Stimulated activated CD8-positive, alpha-beta memory T cell treated with anti-CD3 and anti-CD28 coated beads, Interleukin-12 subunit alpha, Interleukin-12 subunit beta, amount 100 ng/mL, for 4 hours (primary cell): ENCODE results near the gene COL23A1.

Experiments used
- DNase-seq: peaks from one replicate; pipeline ENCODE4 v3.0.0-alpha.2; 2020; ENCODE audit warnings: low read depth

COL23A1 gene

DNA sequence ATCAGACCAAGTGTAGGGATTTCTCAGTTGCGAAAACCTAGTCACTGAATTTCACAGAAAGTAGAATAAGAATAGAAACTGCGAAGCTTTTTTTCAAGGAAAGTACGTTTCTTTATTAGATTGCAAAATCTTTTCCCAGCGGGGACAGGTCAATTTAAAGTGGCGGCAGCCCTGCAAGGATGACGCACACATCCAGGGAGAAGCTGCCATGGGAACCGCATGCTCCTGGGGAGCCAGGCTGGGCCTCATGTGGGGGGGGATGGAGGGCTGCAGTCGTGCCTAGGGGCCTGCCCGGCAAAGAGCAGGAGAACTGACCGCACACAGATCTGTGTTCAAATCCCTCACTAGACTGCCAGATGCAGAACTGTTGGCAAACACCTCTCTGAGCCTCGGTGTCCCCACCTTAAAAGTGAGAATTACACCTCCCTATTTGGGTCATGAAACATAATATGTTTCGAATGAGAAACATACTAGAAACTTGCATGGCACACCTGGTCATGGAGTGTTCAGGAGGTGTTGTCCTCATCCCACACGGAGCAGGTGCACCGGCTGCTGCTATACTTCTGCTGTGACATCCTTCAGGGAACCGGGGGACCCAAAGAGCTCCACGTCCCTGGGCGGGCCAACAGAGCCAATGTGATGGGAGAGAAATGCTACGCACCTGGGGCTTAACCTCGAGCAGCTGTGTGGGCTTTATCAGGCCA is 229.8 kb downstream of the COL23A1 start:
- no peak for DNase-seq

- no peak for DNase-seq
Observed at GRCh38 chr5:178359738-178360137, 230.5 kb downstream of the COL23A1 start.

DNA sequence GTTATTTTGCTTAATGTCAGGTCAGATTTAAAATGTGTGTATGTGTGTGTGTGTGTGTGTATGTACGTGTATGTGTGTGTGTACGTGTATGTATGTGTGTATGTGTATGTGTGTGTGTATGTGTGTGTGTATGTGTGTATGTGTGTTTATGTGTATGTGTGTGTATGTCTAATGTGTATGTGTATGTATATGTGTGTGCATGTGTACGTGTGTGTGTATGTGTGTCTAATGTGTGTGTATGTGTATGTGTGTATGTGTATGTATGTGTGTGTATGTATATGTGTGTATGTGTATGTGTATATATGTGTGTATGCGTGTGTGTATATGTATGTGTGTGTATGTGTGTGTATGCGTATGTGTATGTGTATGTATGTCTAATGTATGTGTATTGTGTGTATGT is 232.5 kb downstream of the COL23A1 start:
- DNase-seq: no peak

DNA sequence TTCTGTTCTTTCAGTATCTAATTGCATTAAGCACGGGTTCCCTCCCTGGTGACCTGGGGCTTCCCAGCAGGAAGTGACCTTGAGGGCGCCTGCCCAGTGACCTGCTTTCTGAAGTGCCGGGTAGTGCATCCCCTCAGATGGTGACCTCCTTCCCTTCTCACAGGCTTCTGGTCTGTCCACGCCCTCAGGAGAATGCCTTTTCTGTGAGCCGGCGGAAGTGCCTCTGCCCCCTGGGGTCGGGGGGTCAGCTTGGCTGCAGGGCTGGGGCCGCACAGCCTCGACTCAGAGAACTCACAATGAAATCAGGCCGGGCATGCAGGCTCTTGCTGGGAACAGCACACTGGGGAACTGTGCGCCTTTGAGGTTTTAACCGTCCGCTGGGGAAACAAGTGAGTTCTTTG is 233.1 kb downstream of the COL23A1 start:
- no peak for DNase-seq

DNA sequence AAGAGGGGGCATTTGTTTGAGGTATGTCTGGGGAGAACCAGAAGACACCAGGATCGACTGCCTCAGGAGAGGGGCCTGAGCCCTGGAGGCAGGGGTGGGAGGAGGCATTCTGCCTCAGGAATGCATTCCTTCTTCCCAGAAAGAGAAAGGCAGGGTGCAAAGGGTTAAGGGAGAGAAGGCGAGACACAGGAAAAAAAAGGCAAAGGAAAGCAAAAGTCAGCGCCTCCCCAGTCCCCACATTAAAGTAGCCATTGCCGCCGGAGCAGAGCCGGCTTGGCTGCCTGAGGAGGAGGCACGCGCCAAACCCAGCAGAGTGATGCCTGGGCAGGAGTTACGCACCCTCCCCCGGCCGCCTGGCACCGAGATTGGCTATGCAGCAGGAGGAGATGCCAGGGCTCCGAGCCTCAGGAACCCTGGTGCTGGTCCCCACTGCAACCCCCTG is 233.7 kb downstream of the COL23A1 start:
- no peak for DNase-seq

DNA sequence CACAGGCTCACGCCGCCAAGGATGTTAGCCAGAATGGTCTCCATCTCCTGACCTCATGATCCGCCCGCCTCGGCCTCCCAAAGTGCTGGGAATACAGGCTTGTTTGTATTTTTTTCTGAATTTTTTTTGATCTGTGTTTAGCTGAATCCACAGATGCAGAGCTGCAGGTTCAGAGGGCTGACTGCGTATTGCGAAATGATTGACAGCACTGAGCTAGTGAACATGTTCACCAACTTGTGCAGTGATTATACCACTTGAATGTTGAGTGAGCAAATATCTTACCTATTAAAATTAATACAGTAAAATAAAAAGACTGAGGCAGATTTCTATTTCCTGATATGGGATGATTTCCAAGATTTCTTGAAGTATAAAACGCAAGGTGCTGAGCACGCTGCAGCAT is 234.5 kb downstream of the COL23A1 start:
- no peak for DNase-seq

DNA sequence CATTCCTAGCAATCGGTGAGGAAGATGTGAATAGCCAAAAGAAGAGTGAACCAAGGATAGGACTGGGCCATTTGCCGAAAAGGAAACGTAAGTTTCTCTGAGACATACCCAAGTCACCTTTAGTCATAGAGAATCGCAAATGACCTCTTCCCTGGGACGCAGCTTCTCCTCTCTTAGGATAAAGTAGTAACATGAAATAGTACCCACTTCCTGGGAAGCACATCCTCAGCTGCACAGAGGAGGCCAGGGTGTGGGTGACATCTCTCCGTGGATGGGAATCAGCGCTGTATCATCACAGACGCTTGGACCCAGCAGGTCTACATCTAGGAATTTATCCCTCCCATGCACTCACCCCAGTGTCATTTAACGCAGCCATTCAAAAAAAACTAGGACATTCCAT is 236.7 kb downstream of the COL23A1 start:
- DNase-seq: no peak

DNA sequence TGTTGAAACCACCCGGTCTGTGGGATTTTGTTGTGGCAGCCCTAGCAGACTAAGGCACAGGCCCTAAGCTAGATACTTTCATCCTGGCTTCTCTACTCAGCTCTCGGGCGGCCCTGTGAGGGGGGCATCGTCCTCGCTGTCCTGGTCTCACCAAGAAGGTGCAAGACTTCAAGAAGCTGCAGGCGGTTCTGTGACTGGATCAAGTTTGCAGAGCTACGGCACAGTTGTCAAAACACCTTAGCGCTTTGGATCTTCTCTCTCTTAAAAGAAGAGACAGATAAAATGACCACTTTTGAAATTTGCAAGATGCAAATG is 238.2 kb downstream of the COL23A1 start:
- DNase-seq: no peak

DNA sequence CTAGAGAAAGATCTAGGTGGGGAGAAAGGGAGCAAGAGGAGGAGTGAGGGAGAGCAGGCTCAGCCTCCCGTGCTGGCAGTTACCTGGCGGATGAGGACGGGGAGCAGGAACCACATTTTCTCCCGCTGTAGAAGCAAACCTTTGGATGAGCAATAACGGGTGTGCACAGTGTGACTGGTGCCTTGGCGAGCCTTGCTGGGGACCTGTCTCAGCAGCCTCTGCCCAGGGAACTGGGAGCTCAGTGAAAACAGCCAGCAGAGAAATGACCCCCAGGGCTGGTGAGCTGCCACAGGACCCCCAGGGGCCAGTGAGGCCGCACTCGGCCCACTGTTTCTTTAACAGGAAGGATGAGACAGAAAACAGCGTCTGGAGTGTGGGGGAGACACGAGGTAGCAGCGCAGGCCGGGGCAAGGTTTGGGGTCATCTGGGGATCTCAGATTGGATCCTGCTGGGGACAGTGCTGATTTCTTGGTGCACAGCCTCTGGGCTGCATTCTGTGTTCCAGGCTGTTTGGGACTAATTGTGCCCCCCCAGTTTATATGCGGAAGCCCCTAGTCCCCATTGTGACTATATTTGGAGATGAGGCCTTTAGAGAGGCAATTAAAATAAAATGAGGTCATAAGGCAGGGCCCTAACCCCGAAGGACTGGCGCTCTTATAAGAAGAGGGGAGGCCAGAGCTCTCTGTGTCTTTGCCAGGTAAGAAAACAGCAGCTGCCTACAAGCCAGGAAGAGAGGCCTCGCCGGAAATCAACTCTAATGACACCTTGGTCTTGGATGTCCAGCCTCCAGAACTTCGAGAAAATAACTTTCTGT is 238.8 kb downstream of the COL23A1 start:
- DNase-seq: no peak

GRCh38 chr5:178350361-178351220 is 239.6 kb downstream of the COL23A1 start:
- no peak for DNase-seq

DNA sequence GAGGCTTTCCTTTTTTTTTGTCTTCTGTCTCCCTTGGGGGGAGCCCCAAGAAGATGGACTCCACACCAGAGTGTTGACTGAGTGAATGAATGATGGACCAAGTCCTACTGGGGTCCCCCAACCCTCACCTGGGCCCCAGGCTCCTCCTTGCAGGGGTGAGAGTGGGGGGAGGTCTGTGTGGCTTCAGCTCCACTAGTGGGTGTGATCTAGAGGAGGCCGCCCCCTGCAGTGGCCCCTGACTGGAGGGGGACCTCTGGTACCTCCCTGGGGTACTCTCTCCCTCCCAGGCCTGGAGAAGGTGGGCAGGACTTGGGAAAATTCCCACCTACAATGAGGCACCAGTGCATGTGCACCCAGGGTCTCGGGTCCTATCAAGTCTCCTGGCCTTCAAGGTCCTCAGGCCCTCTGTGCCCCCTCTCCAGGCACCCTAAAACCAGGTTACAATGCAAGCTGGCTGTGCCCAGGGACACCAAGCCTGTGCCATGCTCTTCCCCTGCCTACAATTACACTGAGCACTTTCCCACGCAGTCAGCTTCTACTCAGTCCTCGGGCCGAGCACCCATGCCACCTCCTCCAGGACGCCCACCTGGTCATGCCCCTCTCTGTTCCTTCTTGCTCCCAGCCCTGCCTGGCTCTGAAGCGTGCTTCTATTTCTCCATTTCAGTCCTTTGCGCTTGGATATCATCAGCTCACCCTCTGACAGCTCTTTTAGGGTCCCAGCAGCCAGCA is 240.4 kb downstream of the COL23A1 start:
- DNase-seq: no peak

DNA sequence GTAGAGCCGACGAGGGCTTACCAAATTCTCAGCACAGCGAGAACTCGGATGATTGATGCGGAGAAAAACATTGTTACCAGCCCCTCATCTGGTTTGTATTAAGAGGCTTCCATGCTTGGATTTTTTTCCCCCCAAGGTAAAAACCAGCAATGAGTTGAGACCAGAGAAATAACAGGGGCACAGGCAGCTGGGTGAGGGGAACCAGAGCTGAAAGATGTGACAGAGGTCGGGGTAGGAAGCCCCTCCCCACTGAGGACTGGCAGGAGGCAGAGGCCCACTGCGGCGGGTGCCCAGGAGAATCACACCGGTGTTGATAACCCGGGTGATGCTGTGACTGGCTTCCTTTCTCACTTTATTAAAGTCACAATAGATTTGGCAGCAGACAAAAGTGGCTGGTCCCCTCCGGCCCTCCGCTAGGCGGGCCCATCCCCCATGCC is 241.1 kb downstream of the COL23A1 start:
- no peak for DNase-seq

GRCh38 chr5:178348356-178349074 is 241.7 kb downstream of the COL23A1 start:
- no peak for DNase-seq

DNA sequence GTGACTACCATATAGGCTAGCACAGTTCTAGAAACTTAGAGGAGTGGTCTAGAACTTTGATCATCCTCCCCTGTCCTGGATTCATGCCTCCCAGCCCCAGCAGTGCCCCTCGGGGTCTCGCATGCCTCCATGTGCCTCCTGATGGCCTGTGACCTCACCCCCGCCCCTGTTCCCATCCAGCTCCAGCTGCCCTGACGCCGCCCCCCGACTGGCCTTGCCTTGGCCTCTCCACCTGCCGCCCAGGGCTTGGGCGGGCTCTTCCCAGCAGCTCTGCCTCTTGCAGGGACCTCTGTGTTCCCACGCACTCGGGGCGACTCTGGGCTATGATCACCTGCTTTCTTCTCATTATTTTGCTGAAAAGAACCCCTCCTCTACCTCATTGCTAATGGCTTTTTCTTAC is 242.2 kb downstream of the COL23A1 start:
- no peak for DNase-seq

DNA sequence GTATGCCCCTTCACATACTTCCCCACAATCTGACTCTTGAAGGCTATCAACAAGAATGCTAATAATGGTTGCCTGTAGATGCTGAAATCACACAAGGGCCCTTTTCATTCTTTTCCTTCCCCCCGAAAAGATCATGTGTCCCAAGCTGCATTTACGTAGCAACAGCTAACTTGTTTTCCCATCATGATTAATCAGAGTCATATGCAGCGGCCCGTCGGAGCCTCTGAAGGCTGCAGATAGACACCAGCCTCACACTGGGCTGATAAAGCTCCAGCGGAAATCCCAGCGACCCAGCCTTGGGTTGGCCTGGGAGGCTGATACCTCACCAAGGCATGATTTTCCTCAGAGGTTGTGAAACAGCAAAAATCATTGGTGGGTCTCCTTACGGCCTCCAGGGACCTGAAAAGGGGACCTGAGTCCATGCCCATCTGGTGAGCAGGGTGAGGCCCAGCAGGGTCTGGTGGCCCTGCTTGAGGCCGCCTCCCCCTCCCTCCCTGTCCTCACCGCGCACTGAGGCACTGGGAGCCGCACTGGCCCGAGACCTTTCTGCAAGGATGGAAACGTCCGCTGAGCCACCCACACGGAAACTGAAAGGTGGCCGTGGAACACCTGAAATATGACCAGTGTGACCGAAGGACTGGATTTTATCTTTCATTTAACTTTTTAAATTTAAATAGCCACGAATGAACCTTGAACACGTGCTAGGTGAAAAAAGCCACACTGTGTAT is 243.4 kb downstream of the COL23A1 start:
- no peak for DNase-seq

DNA sequence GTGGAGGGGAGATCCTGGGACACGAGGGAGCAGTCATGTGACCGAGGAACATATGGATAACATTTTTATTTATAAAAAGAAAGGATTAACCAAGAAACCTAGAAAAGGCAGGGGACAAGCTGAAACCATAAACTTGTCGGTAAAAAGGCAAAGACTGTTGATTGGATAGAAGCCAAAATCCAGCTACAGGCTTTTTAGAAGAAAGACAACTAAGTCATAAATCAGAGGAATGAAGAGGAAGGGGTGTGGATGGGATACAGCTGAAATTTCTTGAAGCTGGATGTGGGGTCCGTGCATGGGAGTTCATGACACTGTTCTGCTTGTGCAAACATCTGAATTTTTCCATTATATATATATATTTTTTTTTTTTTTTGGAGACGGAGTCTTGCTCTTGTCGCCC is 246.9 kb downstream of the COL23A1 start:
- no peak for DNase-seq

- DNase-seq: no peak
Observed at GRCh38 chr5:178341851-178342140, 248.4 kb downstream of the COL23A1 start.

GRCh38 chr5:178341091-178341850 is 248.9 kb downstream of the COL23A1 start:
- no peak for DNase-seq

DNA sequence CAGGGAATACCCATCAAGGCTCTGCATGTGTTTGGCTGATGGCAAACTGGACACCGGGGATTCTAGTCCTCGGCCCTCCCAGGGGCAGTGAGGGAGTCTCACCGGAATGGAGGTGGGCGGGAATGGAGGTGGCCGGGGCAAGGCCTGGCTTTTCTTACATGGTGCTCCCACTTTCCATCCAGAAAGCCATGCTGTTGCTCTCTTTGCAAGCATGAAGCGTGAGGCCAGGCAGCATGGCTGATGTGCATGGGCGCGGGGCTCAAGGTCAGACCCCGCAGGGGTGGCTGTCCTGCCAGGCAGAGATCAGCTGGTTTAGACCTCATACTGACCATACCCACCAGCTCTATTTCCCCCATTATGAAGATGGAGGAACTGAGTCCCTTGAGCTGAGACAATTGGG is 249.6 kb downstream of the COL23A1 start:
- DNase-seq: no peak

GRCh38 chr5:178340187-178340586 is 250.0 kb downstream of the COL23A1 start:
- DNase-seq: no peak
